HG02642 (cell line): Measurements from ENCODE around the gene RGS7.

Experiments
- ATAC-seq: cut with Tn5 transposase; IDR thresholded peaks from one replicate; pipeline ENCODE4 v1.9.1; 2021; ENCODE audit warnings: mild to moderate bottlenecking; ENCODE audit not compliant: unreplicated experiment, poor library complexity

RGS7 gene

DNA sequence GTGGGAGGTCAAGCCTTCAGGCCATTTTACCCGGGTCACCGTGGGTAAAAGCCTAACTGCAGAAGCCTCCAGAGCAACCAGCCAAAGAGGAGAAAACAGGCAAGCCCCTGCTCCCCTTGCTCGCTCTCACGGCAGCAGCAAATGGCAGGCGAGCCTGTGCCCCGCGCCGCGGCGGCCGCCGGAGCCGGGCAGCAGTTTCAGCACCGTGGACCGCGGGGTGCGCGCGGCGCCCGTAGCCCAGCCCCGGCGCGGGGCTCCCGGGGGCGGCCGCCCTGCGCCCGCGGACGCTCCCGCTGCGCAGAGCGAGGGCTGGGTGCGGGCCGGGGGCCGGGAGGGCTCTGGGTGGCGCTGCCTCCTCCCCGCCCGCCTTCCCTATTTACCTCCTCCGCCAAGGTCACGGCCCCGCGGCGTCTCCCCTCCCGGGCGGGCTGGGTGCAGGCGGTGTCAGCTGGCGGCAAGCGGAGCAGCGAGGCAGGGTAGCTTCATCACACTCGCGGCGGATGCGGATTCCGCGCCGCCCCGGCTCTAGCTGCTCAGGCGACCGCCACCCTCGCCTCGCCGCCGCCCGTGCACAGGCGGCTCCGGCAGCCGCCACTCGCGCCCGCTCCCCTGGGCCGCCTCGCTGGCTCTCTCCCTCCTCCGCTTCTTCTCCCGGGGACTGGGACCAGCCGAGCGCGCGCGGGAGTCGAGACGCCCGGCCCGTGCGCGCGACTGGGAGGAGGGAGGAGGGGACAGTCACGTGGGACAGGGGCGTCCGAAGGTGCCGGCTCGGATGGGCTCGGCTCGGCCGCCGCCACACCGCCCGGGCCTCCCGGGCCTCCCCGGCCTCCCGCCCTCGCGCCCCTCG lies at the start of gene RGS7:
RGS7 (minus strand) TSS at position 687 of the 847 bp plus-strand sequence.
- peak; percentile 74 for ATAC-seq

DNA sequence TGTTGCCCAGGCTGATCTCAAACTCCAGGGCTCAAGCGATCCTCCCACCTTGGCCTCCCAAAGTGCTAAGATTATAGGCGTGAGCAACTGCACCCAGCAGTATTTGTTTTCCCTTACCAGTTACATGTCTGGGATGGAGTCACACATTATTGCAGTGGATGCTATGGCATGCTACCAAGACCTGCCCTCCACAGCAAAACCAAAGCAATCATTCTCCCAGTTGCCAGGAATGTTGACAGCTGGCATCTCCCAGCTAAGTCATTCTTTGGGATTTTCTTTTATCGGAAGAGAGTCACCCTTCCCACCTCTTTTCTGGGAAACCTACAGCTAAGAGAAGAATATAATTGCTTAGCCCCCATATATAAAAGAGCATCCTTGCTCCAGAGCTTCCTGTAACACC lies 49.4 kb upstream of the RGS7 start:
- no peak for ATAC-seq

DNA sequence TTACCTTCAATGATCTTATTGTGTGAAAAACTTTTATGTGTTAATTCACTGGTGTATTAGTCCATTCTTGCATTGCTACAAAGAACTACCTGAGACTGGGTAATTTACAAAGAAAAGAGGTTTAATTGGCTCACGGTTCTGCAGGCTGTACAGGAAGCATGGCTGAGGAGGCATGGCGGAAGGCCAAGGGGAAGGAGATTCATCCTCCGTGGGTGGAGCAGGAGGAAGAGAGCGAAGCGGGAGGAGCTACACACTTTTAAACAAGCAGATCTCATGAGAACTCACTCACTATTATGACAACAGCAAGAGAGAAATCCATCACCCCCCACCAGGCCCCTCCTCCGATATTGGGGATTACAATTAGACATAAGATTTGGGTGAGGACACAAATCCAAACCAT lies 44.2 kb upstream of the RGS7 start:
- no peak for ATAC-seq

DNA sequence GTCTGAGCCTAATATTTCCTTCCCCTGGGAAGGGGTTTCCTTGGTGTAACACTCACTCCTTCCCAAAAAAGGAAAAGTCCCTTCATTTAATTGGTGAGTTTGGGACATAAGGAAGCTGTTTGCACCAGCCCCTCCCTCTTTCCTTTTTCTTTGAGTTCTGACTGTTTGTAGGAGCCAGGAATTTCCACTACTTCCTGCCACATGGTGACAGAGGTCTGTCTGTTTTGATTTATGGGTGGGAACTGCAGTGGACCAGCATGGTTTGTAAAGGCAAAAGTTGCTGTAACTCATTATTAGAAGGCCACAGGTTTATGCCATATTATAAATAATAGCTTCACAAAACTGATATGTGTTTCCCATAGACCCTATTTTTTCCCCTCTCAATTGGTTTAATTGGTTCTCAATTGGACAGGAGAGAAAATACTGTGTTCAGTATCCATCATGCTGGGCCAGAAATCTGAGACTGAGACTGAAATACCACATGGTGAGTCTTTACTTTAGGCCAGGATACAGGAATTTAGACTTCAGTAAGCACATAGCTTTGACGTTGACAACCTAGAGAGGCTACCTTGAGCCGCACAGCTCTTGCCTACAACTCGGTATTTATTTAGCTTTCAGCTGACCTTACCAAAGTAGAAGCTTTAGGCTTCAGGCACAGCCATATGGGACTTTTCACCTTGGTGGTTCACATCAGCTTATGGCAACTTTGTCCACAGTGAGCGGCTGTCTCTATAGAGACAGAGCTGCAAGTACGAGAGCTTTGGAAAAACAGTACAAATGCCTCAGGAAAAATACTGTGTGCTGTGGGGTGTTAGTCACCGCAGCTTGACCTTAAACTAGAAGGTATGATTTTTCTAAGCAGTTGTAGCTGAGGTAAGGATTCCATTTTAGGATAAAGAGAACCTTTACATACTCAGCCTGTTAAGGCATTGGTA lies 40.0 kb upstream of the RGS7 start:
- ATAC-seq, result no peak

DNA sequence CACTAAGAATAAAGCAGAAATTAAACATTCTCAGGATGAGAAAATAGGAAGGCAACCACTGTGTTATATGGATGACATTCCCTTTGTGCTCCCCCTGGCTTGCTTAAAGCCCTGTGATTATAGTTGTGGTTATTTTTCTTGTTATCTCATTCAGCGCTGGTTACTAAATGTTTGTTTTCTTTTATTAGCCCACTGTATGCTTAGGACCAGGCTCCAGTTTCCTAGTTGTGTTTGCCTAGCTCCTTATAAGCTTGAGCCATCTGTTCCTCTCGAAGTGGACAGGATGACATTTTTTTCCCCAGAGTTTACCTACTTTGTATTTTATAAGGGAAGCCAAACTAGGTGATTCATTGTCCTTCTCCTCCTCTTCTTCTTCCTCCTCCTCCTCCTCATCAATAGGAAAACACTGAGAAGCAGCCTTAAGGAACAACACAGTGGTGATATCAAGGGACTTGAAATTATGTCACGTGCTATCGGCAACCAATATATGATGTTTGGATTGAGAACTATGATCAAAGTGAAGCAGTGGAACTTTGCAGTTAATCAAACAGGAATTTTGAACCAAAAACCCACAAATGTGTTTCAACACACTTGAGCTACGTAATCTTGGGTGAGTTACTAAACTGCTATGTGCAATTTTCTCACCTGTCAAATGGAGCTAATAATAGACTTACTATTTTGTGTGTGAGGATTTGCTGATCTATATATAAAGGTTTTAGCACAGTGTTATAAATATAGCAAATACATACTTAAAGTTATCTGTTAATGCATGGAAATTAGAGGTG lies 35.1 kb upstream of the RGS7 start:
- ATAC-seq, result no peak

DNA sequence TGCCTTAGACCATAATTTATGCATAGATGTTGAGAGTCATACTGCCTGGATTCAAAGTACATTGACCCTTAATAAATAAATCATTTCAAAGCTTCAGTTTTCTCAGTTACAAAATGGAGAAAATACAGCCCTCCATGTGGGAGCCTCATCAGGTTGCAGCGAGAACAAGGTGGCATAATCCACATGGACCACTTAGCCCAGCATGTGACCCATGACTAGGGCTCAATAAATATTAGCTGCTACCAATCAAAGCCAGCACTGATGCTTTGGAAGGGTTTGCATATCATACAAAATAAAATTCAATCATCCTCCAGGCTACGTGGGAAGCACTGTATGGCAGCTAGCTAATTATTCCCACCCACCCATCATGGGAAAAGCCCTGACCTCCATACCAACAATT lies 33.5 kb upstream of the RGS7 start:
- no peak for ATAC-seq

DNA sequence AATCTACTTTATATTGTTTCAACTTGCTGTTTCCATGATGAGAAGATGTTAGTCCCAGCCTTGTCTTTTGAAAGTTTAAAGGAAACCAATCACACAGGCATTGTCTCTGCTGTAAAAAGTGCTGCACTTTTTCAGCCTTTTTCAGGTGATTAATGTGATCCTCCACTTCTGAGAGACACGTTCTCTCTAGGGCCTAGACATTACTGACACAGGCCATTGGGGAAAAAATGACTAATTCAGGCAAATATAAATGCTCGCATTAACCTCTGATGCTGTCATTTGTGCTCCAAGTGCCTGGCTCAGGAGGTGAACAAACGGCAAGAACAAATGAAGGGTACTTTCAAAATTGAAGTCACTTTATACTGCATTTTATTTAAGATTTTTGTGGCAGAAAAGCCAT lies 32.4 kb upstream of the RGS7 start:
- no peak for ATAC-seq

DNA sequence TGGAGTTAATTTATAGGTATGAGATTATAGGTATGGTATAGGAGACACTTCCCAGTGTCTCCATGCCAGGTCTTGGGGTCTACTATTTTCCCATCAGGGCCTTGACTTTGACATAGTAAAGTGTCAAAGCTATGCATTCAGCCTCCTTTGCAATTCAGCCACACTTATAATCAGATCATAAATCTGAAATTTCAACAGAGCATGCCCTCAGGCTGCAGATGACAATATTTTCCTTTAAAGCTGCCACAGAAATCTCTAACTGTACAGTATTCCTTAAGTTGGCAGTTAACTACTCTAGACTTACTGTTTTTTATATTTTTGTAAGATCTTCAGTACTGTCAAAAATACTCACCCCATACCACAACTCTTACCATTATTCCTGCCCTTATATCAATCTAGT lies 30.2 kb upstream of the RGS7 start:
- no peak for ATAC-seq

DNA sequence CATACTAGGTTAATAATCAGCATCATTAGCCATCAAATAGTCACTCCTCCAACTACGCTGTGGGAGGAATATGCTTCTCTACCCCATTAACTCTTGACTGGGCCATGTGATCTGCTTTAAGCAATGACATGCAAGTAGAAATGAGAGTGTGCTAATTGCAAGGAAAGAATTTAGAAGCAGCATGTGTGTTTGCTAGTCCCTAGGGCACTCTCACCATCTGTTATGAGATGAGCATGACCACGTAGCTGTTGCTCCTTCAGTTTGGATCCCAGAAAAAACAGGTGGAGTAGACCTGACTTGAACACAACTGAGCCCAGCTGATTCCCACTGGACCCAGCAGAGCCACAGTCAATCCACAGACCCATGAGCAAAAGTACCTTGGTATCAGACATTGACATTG lies 19.7 kb upstream of the RGS7 start:
- no peak for ATAC-seq

DNA sequence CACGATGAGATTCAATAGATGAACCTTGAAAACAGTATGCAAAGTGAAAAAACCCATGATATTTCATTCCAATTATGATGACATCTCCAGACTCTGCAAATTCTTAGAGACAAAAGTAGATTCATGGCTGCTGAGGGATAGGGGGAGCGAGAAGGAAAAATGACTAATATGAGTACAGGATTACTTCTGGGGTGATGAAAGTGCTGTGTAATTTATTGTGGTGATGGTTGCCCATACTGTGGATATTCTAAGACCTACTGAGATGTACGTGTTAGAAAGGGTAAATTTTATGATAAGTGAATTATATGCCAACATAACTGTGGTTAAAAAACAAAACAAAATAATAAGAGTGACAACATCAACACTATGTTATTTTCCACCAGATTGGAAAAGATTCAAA lies 18.9 kb upstream of the RGS7 start:
- ATAC-seq, result no peak

DNA sequence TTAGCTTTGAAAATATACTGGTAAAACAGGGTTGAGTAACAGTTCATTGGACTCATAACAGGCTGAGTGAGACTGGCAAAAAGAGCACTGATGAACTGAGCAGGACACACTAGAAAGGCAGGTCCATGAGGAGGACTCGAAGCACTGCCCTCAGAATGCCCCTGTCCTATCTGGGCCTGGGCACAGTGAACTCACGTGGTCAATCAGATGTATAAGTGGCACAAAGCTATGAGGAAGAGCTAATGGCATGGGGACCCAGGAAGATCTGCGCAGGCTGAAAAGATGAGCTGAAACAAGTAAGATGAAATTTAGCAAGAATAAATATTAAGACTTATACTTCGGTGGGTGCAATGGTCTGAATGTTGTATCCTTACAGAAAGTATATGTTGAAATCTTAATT lies 9.2 kb upstream of the RGS7 start:
- ATAC-seq, result no peak

DNA sequence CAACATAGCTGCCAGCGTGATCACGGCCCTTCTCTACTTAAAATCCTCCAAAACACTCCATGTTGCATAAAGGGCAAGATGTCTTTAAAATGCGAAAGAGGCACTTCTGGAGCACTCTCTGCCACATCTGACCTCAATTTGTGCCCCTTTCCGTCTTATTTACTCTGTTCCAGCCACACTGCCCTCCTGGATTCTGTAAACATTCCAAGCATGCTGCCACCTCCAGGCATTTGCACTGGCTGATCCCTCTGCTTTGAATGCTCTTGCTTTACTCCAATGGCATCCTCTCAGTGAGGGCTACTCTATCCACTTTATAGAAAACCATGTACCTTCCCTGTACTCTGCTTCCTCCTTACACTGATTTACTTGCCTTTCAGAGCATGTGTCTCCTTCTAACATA lies 5.3 kb upstream of the RGS7 start:
- no peak for ATAC-seq

DNA sequence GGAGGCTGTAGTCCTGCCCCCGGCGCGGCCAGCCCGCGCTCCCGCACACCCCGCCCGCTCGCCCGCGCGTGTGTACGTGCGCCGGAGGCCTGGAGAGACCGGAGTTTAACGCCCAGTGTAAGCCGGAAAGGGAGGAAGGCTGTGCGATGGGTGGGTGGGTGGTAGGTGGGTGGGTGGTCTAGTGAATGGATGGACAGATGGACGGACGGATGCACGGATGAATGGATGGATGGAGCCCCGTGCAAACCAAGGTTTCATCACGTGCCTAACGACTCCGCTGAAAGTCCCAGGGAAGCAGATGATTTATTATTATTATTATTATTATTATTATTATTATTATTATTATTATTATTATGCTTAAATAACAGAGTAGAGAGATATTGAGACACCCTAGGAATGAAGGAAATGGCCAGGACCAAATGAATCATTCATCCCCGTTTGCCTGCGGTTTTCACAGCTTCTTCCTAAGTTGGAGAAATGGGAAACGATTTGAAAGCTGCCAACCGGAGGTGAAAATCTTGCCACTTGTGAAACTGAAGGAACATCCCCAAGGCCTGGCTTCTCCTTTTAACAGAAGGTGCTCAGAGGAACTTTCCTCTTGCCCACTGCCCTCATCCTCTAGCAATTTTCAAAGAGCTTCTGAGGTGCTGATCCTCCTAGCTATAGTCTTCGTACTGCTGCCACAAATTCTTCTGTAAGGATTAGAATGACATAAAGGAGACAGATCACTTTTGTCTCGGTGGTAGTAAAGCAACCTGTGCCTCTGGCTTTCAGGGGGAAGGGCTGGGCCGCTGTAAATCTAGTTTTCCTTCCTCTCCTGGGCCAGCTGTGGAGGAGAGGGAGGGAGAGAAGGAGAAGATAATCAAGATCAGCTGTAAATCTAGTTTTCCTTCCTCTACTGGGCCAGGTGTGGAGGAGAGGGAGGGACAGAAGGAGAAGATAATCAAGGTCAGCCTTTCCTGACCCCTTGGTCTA lies 648 bp upstream of the RGS7 start:
- no peak for ATAC-seq

DNA sequence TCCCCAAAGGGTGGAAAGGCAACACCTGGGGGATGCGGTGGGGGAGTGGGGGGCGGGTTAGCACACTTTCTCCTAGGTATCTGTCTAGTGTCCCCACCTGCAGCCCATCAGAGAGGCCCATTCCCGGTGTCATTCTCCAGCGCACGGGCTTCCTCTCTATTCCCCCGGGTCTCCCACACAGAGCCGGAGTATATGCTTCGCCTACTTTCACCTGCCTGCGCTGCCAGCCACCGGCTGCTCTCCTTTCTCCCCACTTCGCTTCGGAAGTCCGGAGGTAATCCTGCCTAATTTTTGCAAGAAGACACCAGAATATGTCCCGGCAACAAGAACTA lies 852 bp downstream of the RGS7 start:
- no peak for ATAC-seq

DNA sequence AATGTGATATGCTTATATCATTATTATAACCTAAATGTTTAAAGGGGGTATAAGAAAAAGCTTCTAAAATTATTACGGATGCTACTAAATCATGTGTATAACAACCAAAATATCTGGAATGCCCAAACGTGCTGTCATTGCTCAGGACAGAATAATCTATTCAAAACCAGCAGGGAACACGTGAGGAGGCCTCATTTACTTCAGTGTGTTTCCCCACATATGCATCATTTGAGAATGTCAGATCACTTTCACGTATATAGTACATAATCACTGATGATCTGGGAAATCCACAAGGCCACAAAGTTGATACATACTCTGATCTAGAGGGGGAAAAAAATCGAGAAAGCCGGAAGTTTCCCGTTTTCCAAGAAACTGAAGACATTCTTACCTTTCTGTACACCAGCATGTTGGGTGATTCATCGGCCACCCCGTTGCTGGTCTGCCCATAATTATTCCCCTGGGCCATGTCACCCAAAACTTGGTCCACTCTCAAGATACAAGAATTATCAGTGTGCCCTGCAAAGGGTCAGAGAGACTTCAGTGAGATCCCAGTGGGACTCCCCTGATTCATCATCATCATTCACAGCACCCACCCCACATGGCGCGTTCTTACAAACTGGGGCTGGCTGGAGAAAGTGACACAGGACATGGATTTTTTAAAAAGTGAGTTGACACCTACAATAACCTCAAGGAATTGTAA lies 1.5 kb downstream of the RGS7 start:
- no peak for ATAC-seq

DNA sequence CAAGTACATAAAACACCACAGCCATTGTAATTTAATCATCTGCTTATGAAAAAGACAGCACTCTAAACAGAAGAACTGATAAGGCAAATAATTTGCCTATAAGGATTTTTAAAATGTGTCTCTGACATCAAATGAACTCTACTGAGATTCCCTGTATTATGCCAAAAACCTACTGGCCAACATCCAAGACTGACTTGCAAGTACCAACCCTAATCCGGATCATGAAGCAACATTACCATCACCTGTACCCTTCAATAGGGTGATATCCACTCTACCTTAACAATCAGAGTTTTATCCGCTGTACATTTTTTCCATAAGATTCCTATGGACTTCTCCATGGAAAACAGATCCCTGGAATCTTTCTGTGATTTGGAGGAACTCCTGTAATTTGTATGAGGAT lies 4.6 kb downstream of the RGS7 start:
- ATAC-seq, result no peak

DNA sequence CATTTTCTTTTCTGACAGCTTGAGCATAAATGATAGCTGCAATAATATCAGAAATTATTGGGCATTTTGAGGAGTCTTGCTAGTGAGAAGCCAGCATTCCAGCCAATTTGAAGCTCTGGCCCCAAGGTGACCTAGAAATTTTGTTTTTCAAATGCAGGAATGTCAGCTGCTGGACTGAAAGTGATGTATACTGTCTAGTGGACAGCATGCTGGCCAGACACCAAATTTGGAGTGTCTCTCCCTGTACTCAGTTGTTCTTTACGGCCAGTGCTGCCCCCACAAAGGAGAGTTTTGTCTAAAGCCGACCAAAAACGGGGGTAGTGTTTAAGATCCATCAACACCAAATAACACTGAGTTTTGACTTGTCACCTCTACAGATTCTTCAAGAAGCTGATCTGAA lies 5.2 kb downstream of the RGS7 start:
- no peak for ATAC-seq

DNA sequence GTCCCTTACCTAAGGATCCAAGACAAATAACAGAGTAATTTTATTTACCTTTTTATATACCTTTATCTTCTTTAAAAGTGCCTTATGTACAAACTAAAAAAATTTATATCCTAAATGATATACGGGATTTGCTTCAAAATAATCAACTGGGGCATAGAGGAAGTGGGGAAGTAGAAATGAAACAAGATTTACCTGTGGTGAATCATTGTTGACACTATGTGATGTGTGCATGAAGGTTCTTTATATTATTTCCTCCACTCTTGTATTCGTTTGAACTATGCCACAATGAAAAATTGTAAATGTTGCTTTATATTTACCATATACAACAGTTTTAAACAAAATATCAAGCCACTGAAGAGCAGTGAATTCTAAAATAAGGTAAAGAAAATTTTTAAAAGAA lies 13.0 kb downstream of the RGS7 start:
- no peak for ATAC-seq

DNA sequence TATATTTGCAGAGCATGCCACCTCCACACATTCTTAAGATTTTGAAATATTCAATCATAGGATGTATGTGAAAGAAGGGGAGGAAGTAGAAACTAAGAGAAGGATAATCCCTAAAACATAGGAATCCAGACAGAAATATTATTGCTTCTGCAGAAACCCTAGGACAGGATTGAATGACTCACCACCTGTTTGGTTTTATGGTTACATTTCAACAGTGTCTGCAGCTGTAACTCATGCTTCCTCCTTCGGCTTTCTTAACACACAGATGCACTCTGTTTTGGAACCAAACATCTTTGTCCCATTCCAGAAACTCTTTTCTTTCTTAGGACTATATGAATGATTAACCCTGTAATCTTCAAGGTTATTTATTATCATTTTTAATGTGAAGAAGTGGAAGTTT lies 20.7 kb downstream of the RGS7 start:
- ATAC-seq, result no peak
